Dedifferentiated amniotic fluid mesenchymal stem cell (primary cell): ENCODE measurements around the gene TUFM.

ENCODE experiments used
- DNase-seq: peaks from one replicate; pipeline ENCODE4 v3.0.0-alpha.2; 2016; ENCODE audit errors: extremely low spot score

Gene TUFM

GRCh38 chr16:28875134-28876018 lies 29.2 kb upstream of the TUFM start:
- DNase-seq = no peak

GRCh38 chr16:28874406-28874805 lies 28.3 kb upstream of the TUFM start:
- no peak for DNase-seq

GRCh38 chr16:28873543-28874201 lies 27.5 kb upstream of the TUFM start:
- DNase-seq = peak; percentile 14

GRCh38 chr16:28872952-28873351 lies 26.8 kb upstream of the TUFM start:
- no peak for DNase-seq

- DNase-seq = no peak
Observed at GRCh38 chr16:28869201-28869600, 23.1 kb upstream of the TUFM start.

- peak; percentile 10 for DNase-seq
Observed at GRCh38 chr16:28867646-28868045, 21.5 kb upstream of the TUFM start.

GRCh38 chr16:28867241-28867640 lies 21.1 kb upstream of the TUFM start:
- no peak for DNase-seq

- DNase-seq = no peak
Observed at GRCh38 chr16:28866454-28866804, 20.3 kb upstream of the TUFM start.

- DNase-seq = peak; percentile 5
Observed at GRCh38 chr16:28865722-28866453, 19.7 kb upstream of the TUFM start.

- no peak for DNase-seq
Observed at GRCh38 chr16:28865001-28865688, 19.0 kb upstream of the TUFM start.

- DNase-seq = peak; percentile 14
Observed at GRCh38 chr16:28863929-28864793, 18.0 kb upstream of the TUFM start.

GRCh38 chr16:28859326-28859725 lies 13.2 kb upstream of the TUFM start:
- no peak for DNase-seq

GRCh38 chr16:28858421-28858820 lies 12.3 kb upstream of the TUFM start:
- no peak for DNase-seq

- DNase-seq = no peak
Observed at GRCh38 chr16:28846933-28847273, 755 bp upstream of the TUFM start.

- no peak for DNase-seq
Observed at GRCh38 chr16:28845761-28846079, 428 bp downstream of the TUFM start.

GRCh38 chr16:28845293-28845692 lies 855 bp downstream of the TUFM start:
- DNase-seq = no peak

- no peak for DNase-seq
Observed at GRCh38 chr16:28844226-28844885, 1.8 kb downstream of the TUFM start.

- no peak for DNase-seq
Observed at GRCh38 chr16:28843766-28844165, 2.4 kb downstream of the TUFM start.

GRCh38 chr16:28842696-28843095 lies 3.5 kb downstream of the TUFM start:
- no peak for DNase-seq

- no peak for DNase-seq
Observed at GRCh38 chr16:28839899-28840298, 6.2 kb downstream of the TUFM start.
